ENCODE data around the gene OR4F6.

The OR4F6 gene

DNA sequence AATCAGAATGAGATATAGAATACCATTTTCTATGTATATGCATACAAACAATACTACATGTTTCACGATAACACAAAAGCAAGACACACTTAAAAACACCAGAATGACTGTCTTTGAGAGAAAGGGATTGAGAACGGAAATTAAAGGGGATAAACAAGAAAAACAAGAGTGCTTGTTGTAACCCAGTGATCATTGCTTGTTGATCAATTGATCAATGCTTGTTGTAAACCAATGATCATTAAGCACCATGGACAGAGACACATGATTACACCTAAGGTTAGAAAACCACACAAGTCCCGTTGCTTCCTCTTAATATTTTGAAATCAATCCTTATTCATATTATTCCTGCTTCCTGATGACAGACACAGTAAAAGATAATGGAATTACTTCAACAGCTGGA is 7.6 kb downstream of the OR4F6 start:
- no peak overlapping the region for H3K27ac ChIP-seq (ENCODE audit: low read length)
- H3F3A ChIP-seq (ENCODE audit: insufficient read depth, low read length), result no peaks in the 10 kb centered on the region
- H3K9me2 ChIP-seq (replicated peaks; ENCODE audit: insufficient read depth, low read length), result no peaks in the 10 kb centered on the region
- no peaks in the 10 kb centered on the region for H3K36me3 ChIP-seq (replicated peaks; ENCODE audit: insufficient read depth, low read length)
- no peak overlapping the region for H3K4me2 ChIP-seq (ENCODE audit: low read depth, low read length)
- no peaks in the 10 kb centered on the region for H3K9me3 ChIP-seq (replicated peaks; ENCODE audit: insufficient read depth, low read length)
- H3K4me1 ChIP-seq (ENCODE audit: low read length), result no peaks in the 10 kb centered on the region
- no peak for TF ChIP-seq EZH2 (optimal IDR thresholded peaks at IDR 0.05; ENCODE audit: low read depth, low read length)
- TF ChIP-seq EZH2phosphoT487 (IDR thresholded peaks at IDR 0.05; ENCODE audit: low read length), result no peak
- TF ChIP-seq, protein P1, sequence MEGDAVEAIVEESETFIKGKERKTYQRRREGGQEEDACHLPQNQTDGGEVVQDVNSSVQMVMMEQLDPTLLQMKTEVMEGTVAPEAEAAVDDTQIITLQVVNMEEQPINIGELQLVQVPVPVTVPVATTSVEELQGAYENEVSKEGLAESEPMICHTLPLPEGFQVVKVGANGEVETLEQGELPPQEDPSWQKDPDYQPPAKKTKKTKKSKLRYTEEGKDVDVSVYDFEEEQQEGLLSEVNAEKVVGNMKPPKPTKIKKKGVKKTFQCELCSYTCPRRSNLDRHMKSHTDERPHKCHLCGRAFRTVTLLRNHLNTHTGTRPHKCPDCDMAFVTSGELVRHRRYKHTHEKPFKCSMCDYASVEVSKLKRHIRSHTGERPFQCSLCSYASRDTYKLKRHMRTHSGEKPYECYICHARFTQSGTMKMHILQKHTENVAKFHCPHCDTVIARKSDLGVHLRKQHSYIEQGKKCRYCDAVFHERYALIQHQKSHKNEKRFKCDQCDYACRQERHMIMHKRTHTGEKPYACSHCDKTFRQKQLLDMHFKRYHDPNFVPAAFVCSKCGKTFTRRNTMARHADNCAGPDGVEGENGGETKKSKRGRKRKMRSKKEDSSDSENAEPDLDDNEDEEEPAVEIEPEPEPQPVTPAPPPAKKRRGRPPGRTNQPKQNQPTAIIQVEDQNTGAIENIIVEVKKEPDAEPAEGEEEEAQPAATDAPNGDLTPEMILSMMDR (IDR thresholded peaks at IDR 0.05; ENCODE audit: low read length), result no peak
- H3K79me2 ChIP-seq (ENCODE audit: low read length), result no peaks in the 10 kb centered on the region
- no peak overlapping the region for H3K9ac ChIP-seq (ENCODE audit: low read length)
- H3K27me3 ChIP-seq (replicated peaks; ENCODE audit: insufficient read depth, low read length), result no peaks in the 10 kb centered on the region
- H3K4me3 ChIP-seq (ENCODE audit: low read length), result no peak overlapping the region
- no peak overlapping the region for H2AFZ ChIP-seq (ENCODE audit: low read length)
- H4K20me1 ChIP-seq (ENCODE audit: insufficient read depth, low read length), result no peaks in the 10 kb centered on the region
- DNase-seq, result no peak

DNA sequence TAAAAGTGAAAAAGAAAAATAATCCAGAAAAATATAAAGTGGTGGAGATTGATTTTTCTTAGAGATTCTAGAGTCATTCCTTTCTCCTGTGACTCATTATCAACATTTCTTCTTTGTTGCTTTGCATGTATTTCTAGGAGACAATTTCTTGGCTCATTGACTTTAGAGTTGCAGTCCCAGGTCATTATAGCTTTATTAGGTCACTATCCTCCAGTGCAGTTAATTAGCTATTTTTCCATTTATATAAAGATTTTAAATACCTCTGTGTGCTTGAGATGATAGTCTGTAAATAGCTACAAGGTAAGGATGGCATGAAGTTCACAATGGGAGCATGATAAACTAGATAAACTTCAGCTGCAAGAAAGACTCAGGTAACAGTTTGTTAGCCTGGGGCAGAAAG is 8.6 kb downstream of the OR4F6 start, which contains the start of gene OR4F15:
Gene OR4F15 (plus strand): TSS at position 301 of the 400 bp plus-strand sequence. CDS start 5,985 bp downstream, outside the sequence.
- no peaks in the 10 kb centered on the region for H3K36me3 ChIP-seq (replicated peaks; ENCODE audit: insufficient read depth, low read length)
- no peak for DNase-seq
- no peaks in the 10 kb centered on the region for H3K79me2 ChIP-seq (ENCODE audit: low read length)
- H3K27ac ChIP-seq (ENCODE audit: low read length), result no peak within 1 kb of the TSS
- no peaks in the 10 kb centered on the region for H3K9me2 ChIP-seq (replicated peaks; ENCODE audit: insufficient read depth, low read length)
- no peak within 1 kb of the TSS for H3K4me2 ChIP-seq (ENCODE audit: low read depth, low read length)
- no peaks in the 10 kb centered on the region for H3K27me3 ChIP-seq (replicated peaks; ENCODE audit: insufficient read depth, low read length)
- H2AFZ ChIP-seq (ENCODE audit: low read length), result no peak within 1 kb of the TSS
- no peak within 1 kb of the TSS for H3K4me3 ChIP-seq (ENCODE audit: low read length)
- TF ChIP-seq EZH2 (optimal IDR thresholded peaks at IDR 0.05; ENCODE audit: low read depth, low read length) (no peak), EZH2phosphoT487 (IDR thresholded peaks at IDR 0.05; ENCODE audit: low read length) (no peak)
- TF ChIP-seq, protein P1 (IDR thresholded peaks at IDR 0.05; ENCODE audit: low read length), result no peak
- no peaks in the 10 kb centered on the region for H3F3A ChIP-seq (ENCODE audit: insufficient read depth, low read length)
- no peaks in the 10 kb centered on the region for H3K4me1 ChIP-seq (ENCODE audit: low read length)
- no peaks in the 10 kb centered on the region for H4K20me1 ChIP-seq (ENCODE audit: insufficient read depth, low read length)
- H3K9ac ChIP-seq (ENCODE audit: low read length), result no peak within 1 kb of the TSS
- H3K9me3 ChIP-seq (replicated peaks; ENCODE audit: insufficient read depth, low read length), result no peaks in the 10 kb centered on the region

DNA sequence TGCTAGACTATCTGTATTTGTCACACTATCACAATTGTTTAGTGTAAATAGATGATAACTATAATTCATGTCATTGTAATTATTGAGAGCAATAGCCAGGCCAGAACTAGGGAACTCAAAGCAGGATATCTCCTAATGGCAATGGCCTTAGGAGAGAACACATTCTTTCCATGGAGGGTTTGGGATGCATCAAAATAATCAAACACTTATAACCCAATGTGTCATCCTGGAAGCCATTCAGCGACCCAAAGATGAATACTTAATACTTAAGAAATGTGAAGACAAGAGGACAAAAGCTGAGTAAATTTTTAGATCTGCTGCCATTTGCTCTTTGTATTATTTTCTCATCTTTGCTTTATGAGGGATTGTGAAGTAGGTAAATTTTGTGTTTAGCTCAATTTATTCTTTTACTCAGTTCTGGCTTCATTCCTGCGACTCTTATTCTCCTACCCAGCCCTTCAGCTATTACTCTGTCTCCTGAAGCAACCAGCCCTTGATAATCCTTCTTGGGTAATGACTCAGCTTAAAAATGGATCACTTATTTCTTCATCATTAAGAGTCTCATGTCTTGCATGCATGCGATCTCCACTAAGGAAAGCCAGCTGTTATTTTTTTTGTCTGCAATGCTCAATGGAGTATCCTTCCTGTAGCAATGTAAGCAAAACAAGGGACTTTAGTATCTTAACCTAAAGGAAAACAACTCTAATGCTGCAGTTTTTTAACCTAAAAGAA is 10.7 kb downstream of the OR4F6 start:
- Histone ChIP-seq H4K20me1 (ENCODE audit: insufficient read depth, low read length) (no peaks in the 10 kb centered on the region), H3K4me2 (ENCODE audit: low read depth, low read length) (no peak overlapping the region), H3K4me1 (ENCODE audit: low read length) (no peaks in the 10 kb centered on the region), H3K36me3 (replicated peaks; ENCODE audit: insufficient read depth, low read length) (no peaks in the 10 kb centered on the region), H3K9ac (ENCODE audit: low read length) (no peak overlapping the region), H3K79me2 (ENCODE audit: low read length) (no peaks in the 10 kb centered on the region), H3K27me3 (replicated peaks; ENCODE audit: insufficient read depth, low read length) (no peaks in the 10 kb centered on the region), H3K27ac (ENCODE audit: low read length) (no peak overlapping the region), H3K9me2 (replicated peaks; ENCODE audit: insufficient read depth, low read length) (no peaks in the 10 kb centered on the region), H2AFZ (ENCODE audit: low read length) (no peak overlapping the region), H3K4me3 (ENCODE audit: low read length) (no peak overlapping the region), H3K9me3 (replicated peaks; ENCODE audit: insufficient read depth, low read length) (no peaks in the 10 kb centered on the region), H3F3A (ENCODE audit: insufficient read depth, low read length) (no peaks in the 10 kb centered on the region)
- TF ChIP-seq, protein P1 (IDR thresholded peaks at IDR 0.05; ENCODE audit: low read length), result no peak
- TF ChIP-seq EZH2phosphoT487 (IDR thresholded peaks at IDR 0.05; ENCODE audit: low read length) (no peak), EZH2 (optimal IDR thresholded peaks at IDR 0.05; ENCODE audit: low read depth, low read length) (no peak)
- no peak for DNase-seq
